Lung (tissue), 12 donors: ENCODE measurements around the gene PDHX. TPM values are rescaled to one million over a fixed set of nuclear protein-coding genes. Genes with fewer than 3 reads are reported as not detected.

Source experiments
- ATAC-seq: fragments of 200-7000 bp; cut with Tn5 transposase; one replicate; pipeline ENCODE4 v1.9.1; 2020; ENCODE audit warnings: moderate number of reproducible peaks; ENCODE audit not compliant: insufficient read depth, low FRiP score
- DNase-seq, 3 donors: peaks; one replicate each; pipeline ENCODE4 v3.0.0-alpha.2; 2013 to 2017
- H3K27ac ChIP-seq, 2 donors: one replicate each; pipeline ENCODE4 v1.5.1; 2013; ENCODE audit warnings: mild to moderate bottlenecking in 2 of 2, moderate library complexity in 2 of 2, control low read depth in 1 of 2, inconsistent platforms in 1 of 2, low read depth in 1 of 2, low read length in 1 of 2
- H3K27me3 ChIP-seq, 3 donors: one replicate each; pipeline ENCODE4 v1.5.1; 2013; ENCODE audit warnings: low read length in 2 of 3; ENCODE audit not compliant: control insufficient read depth in 3 of 3, insufficient read depth in 3 of 3
- H3K36me3 ChIP-seq, 4 donors: one replicate each; pipeline ENCODE4 v1.5.1; 2013; ENCODE audit warnings: low read length in 4 of 4, mild to moderate bottlenecking in 1 of 4, moderate library complexity in 1 of 4; ENCODE audit not compliant: control insufficient read depth in 4 of 4, insufficient read depth in 4 of 4
- H3K4me1 ChIP-seq, 5 donors: one replicate each; pipeline ENCODE4 v1.5.1; 2013; ENCODE audit warnings: low read length in 5 of 5, mild to moderate bottlenecking in 2 of 5, moderate library complexity in 1 of 5; ENCODE audit not compliant: control insufficient read depth in 5 of 5, insufficient read depth in 5 of 5
- H3K4me3 ChIP-seq: one replicate; pipeline ENCODE4 v1.5.1; 2013; ENCODE audit warnings: mild to moderate bottlenecking, control low read depth, moderate library complexity
- H3K9ac ChIP-seq, 2 donors: one replicate each; pipeline ENCODE4 v1.5.1; 2013; ENCODE audit warnings: low read length in 2 of 2, control low read depth in 1 of 2; ENCODE audit not compliant: insufficient read depth in 1 of 2
- H3K9me3 ChIP-seq, 4 donors: one replicate each; pipeline ENCODE4 v1.5.1; 2013; ENCODE audit warnings: low read length in 3 of 4, mild to moderate bottlenecking in 1 of 4, moderate library complexity in 1 of 4; ENCODE audit not compliant: control insufficient read depth in 4 of 4, insufficient read depth in 3 of 4
- CTCF ChIP-seq: IDR thresholded peaks from 2 replicates; pipeline ENCODE4 v1.5.1; 2012; ENCODE audit warnings: mild to moderate bottlenecking; ENCODE audit errors: control extremely low read depth, extremely low read depth
- WGBS, 2 donors: extraction: QIAGEN DNeasy Blood & Tissue Kit; methylation state at CpG; one replicate each; pipeline ENCODE4 v1.1.7; 2013; 5-methylcytosine and 5-hydroxymethylcytosine counted together
- polyA plus RNA-seq, 2 donors: library from polyadenylated mRNA; stranded (reverse); fragments of 200-250 nt; gene quantifications; one replicate each; pipeline ENCODE4 v1.2.1, GENCODE V29; 2013
- total RNA-seq, 2 donors: library from RNA; depleted of rRNA in 1 of 2; stranded (reverse); fragments of >200 nt in 1 of 2; gene quantifications; one replicate each; pipeline ENCODE4 v1.2.1, GENCODE V29; 2014 to 2021
- donor health status: control.
- donor health status: control.
- donor health status: Bipolar disorder and iron deficiency.
- donor health status: healthy.
- donor health status: DM: yes; HTN: yes; CAD: no.

The PDHX gene
- total and polyA plus RNA-seq, 4 donors = 18.5 to 37.5 (median 23.8) TPM

- Histone ChIP-seq H3K27me3 (no peaks in the 10 kb centered on the region), H3K9ac (no peak overlapping the region), H3K27ac (no peak overlapping the region), H3K4me1 (peaks cover 0 to 14% (median 3%) of the 10 kb centered on the region in 5 donors), H3K9me3 (no peaks in the 10 kb centered on the region), H3K4me3 (no peak overlapping the region), H3K36me3 (peaks cover 5 to 26% (median 8%) of the 10 kb centered on the region in 4 donors)
- WGBS, 2 donors = 71 to 80% methylated on average over 5 of the region's 5 CpGs
- peak in 2 of 3 donors; percentile 39 to 49 for DNase-seq
- TF ChIP-seq CTCF = no peak
- no peak for ATAC-seq
Observed at GRCh38 chr11:34987617-34988016, 71.2 kb downstream of the PDHX start.

GRCh38 chr11:34988294-34989255, 72.2 kb downstream of the PDHX start:
- no peak for ATAC-seq
- no peak for DNase-seq
- Histone ChIP-seq H3K9me3 (no peaks in the 10 kb centered on the region), H3K4me3 (no peak overlapping the region), H3K4me1 (peaks cover 0 to 14% (median 3%) of the 10 kb centered on the region in 5 donors), H3K36me3 (peaks cover 5 to 26% (median 8%) of the 10 kb centered on the region in 4 donors), H3K27ac (no peak overlapping the region), H3K27me3 (no peaks in the 10 kb centered on the region), H3K9ac (no peak overlapping the region)
- no peak for TF ChIP-seq CTCF
- WGBS, 2 donors = 73 to 85% methylated on average over 4 of the region's 4 CpGs

DNA sequence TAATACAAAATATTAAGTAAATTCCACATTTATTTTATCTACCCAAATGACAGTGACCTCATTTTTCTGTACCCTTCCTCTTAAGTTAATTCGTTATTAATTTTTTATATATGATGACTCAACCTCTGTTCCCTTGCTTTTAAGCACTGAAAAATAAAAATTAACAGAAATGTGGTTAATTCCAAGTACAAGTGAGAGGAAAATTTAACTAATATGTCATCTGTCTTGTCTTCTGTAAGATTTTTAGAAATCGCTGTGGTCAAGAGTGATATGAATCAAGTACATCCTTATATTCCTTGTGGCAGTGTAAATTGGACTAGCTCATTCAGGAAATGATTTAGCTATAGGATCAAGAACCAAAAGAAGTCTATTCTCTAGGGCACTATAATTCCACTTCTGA, 74.5 kb downstream of the PDHX start:
- Histone ChIP-seq H3K9me3 (no peaks in the 10 kb centered on the region), H3K4me3 (no peak overlapping the region), H3K9ac (no peak overlapping the region), H3K36me3 (peaks cover 2 to 15% (median 6%) of the 10 kb centered on the region in 4 donors), H3K27ac (no peak overlapping the region), H3K4me1 (peaks cover 0 to 14% (median 3%) of the 10 kb centered on the region in 5 donors), H3K27me3 (no peaks in the 10 kb centered on the region)
- WGBS, 2 donors = 91 to 95% methylated on average over 2 of the region's 2 CpGs
- no peak for ATAC-seq
- DNase-seq = no peak
- TF ChIP-seq CTCF = no peak
